Astrocyte of the cerebellum (primary cell): ENCODE data around the gene NHSL2.

Experiments
- DNase-seq: peaks from one replicate; pipeline ENCODE4 v3.0.0-alpha.2; 2011; ENCODE audit warnings: low read depth
- H3K4me3 ChIP-seq: 2 replicates; pipeline ENCODE4 v1.5.1; 2011; ENCODE audit warnings: mild to moderate bottlenecking, low read depth, low read length, moderate library complexity
- CTCF ChIP-seq: IDR thresholded peaks from 2 replicates; pipeline ENCODE4 v1.5.1; 2012; ENCODE audit warnings: low read length, low read depth, moderate library complexity, mild to moderate bottlenecking; ENCODE audit errors: missing control alignments
- in situ Hi-C: cut with HindIII; loops from 2 replicates; pipeline ENCODE4 v1.10.0; 2017; ENCODE audit warnings: low sequenced_read_pairs

Gene NHSL2

DNA sequence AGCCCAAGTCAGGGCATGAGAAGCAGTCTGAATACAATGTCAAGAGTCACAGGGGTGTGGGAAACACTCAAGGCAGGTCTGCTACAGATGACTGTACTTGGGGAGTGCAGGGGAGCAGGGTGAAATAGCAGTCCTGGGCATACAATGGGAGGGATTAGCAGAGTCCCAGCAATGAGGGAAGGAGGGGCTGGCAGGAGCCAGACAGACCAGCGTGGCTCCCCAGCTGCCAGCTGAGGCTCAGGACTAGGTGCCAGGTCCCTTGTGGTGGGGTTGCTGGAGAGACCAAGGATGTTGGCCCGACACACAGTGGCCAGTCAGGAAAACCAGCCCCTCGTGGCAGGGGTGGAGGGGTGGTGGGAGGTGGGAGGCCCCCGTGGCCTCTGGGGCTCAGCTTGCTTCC, 134.5 kb downstream of the NHSL2 start:
- TF ChIP-seq CTCF: no peak
- H3K4me3 ChIP-seq: no peak overlapping the region
- in situ Hi-C loops: no loop called here
- DNase-seq: no peak

GRCh38 chrX:72045552-72046277, 135.1 kb downstream of the NHSL2 start:
- H3K4me3 ChIP-seq: no peak overlapping the region
- DNase-seq: no peak
- in situ Hi-C loops: no loop called here
- TF ChIP-seq CTCF: no peak

DNA sequence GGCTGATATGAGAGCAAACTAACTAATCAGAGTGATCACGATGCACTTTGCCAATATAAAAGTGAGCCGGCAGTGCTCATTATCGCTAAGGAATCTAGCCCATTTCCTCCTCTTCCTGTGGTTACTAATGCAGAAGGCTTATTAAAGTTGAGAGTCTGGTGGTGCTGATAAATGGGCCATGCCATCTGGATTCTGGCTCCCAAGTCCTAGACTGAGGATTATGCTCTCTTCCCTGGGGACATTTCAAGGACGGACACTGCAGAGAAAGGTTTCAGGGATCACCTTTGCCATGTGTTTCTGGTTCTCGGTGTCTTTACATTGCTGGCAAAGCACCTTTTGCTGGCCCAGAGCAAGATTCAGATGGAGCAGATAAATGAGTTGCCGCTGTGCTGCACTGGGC, 135.8 kb downstream of the NHSL2 start:
- DNase-seq: no peak
- in situ Hi-C loops: no loop called here
- no peak for TF ChIP-seq CTCF
- H3K4me3 ChIP-seq: no peak overlapping the region

- no peak for TF ChIP-seq CTCF
- no peak for DNase-seq
- no peak overlapping the region for H3K4me3 ChIP-seq
- in situ Hi-C loops: no loop called here
These were observed 138.1 kb downstream of the NHSL2 start for GRCh38 chrX:72048510-72049455.

- TF ChIP-seq CTCF: no peak
- no peak overlapping the region for H3K4me3 ChIP-seq
- in situ Hi-C loops: no loop called here
- DNase-seq: no peak
These were observed 139.4 kb downstream of the NHSL2 start for GRCh38 chrX:72050011-72050410.

DNA sequence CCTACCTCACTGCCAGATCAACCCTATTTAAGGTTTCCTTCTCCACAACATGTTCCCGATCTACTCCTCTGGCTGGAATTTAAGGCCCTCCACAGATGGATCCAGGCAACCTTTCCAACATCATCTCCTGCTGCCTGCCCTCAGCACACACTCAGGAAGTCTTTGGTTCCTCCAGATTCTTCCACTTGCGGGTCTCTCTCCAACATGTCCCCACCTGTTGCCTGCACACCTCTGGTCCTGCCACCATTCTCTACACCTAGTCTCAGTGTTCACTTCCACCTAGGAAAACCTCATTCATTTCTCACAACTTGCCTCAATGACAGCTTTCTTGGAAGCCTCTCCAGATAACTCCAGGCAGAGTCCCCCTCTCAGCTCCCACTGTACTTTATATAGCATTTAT, 140.9 kb downstream of the NHSL2 start:
- DNase-seq: no peak
- no peak for TF ChIP-seq CTCF
- in situ Hi-C loops: no loop called here
- no peak overlapping the region for H3K4me3 ChIP-seq
